ENCODE measurements around the gene BCL2L1.

DNA sequence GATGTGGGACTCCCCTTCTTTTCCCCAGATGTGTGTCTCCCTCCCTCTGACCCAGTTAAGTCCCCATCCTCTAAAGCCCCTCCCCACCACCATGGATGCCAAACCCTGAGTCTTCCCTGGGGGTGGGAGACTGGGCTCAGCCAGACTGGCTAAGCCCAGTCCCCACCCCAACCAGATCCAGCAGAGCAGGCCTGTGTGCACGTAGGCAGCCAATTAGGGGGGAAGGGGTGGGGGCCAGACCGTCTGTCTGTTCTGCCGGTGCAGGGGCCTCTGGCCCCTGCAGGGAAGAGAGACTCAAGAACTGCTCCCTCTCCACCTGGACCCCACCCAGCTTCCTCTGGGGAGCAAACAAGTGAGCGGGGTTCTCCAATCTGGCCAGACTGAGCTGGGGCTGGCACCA lies 84.4 kb downstream of the BCL2L1 start:
- TF ChIP-seq, protein P1, sequence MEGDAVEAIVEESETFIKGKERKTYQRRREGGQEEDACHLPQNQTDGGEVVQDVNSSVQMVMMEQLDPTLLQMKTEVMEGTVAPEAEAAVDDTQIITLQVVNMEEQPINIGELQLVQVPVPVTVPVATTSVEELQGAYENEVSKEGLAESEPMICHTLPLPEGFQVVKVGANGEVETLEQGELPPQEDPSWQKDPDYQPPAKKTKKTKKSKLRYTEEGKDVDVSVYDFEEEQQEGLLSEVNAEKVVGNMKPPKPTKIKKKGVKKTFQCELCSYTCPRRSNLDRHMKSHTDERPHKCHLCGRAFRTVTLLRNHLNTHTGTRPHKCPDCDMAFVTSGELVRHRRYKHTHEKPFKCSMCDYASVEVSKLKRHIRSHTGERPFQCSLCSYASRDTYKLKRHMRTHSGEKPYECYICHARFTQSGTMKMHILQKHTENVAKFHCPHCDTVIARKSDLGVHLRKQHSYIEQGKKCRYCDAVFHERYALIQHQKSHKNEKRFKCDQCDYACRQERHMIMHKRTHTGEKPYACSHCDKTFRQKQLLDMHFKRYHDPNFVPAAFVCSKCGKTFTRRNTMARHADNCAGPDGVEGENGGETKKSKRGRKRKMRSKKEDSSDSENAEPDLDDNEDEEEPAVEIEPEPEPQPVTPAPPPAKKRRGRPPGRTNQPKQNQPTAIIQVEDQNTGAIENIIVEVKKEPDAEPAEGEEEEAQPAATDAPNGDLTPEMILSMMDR (IDR thresholded peaks at IDR 0.05; ENCODE audit: low read length): no peak
- TF ChIP-seq EZH2 (IDR thresholded peaks at IDR 0.05; ENCODE audit: borderline replicate concordance, low read length): no peak

Data from OCI-LY1 (cell line).